ENCODE data around the gene CFAP57. TPM values are rescaled to one million over a fixed set of nuclear protein-coding genes. Genes with fewer than 3 reads are reported as not detected.

Gene CFAP57
- total RNA-seq (0.11 TPM in 1 of 2 replicates, not detected in the other), polyA plus RNA-seq (0.09 and 0.72 TPM in 2 replicates)

DNA sequence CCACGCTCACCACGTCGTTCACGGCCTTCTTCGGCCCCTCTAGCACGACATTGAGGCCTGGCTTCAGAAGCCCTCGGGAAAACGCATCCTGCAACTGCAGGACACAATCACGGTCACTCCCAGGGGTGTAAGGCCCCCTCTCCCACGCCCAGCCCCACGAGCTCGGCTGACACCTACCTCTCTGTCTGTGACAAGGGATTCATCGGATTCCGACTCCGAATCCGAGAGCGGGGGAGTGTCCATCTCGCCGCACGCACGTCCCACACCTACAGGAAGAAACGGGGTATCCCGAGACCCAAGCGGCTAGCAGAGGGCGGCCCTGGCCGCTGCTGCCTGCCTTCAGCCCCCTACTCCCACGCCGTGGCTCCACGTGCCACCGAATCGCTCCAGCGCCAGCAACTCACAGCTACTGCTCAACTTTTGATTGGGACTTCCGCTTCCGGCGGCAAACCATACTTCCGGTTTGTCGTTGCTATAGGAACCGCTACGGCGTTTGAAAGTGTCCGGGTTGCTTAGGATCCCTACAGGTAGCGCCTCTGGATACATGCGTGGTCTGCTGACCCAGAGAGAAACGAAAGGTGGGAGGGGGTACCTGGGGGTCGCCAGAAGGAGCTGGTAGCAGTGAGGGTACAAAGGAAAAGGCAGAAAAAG, at the start of gene CFAP57, which contains the start of gene EBNA1BP2:
CFAP57 (plus strand) TSS at position 455 of the 651 bp plus-strand sequence. CDS start 424 bp downstream, outside the sequence.
EBNA1BP2 (minus strand) TSS at position 415 of the 651 bp plus-strand sequence; CDS start at position 243, 172 bp downstream.
- H3K36me3 ChIP-seq = peaks cover 17% of the 10 kb centered on the region
- DNase-seq (ENCODE audit: low read depth in 1 of 2, low spot score in 1 of 2) = peak; percentile 94 to 96
- peaks cover 6% of the 10 kb centered on the region for H3K4me1 ChIP-seq (ENCODE audit: low read depth)
- no peaks in the 10 kb centered on the region for H3K9me3 ChIP-seq (ENCODE audit: low read depth)
- H3K27ac ChIP-seq = peak within 1 kb of the TSS; percentile 50
- H3K4me3 ChIP-seq = peak within 1 kb of the TSS; percentile 89
- peaks cover 6% of the 10 kb centered on the region for H3K27me3 ChIP-seq
- TF ChIP-seq, protein P1, sequence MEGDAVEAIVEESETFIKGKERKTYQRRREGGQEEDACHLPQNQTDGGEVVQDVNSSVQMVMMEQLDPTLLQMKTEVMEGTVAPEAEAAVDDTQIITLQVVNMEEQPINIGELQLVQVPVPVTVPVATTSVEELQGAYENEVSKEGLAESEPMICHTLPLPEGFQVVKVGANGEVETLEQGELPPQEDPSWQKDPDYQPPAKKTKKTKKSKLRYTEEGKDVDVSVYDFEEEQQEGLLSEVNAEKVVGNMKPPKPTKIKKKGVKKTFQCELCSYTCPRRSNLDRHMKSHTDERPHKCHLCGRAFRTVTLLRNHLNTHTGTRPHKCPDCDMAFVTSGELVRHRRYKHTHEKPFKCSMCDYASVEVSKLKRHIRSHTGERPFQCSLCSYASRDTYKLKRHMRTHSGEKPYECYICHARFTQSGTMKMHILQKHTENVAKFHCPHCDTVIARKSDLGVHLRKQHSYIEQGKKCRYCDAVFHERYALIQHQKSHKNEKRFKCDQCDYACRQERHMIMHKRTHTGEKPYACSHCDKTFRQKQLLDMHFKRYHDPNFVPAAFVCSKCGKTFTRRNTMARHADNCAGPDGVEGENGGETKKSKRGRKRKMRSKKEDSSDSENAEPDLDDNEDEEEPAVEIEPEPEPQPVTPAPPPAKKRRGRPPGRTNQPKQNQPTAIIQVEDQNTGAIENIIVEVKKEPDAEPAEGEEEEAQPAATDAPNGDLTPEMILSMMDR (IDR thresholded peaks at IDR 0.05; ENCODE audit: low read depth, low read length) = no peak

- no peak for DNase-seq (ENCODE audit: low read depth in 1 of 2, low spot score in 1 of 2)
- Histone ChIP-seq H3K4me1 (ENCODE audit: low read depth) (no peaks in the 10 kb centered on the region), H3K27me3 (no peaks in the 10 kb centered on the region), H3K36me3 (no peaks in the 10 kb centered on the region), H3K4me3 (no peak overlapping the region), H3K27ac (no peak overlapping the region), H3K9me3 (ENCODE audit: low read depth) (no peaks in the 10 kb centered on the region)
- TF ChIP-seq, protein P1 (IDR thresholded peaks at IDR 0.05; ENCODE audit: low read depth, low read length) = no peak
Observed at GRCh38 chr1:43123031-43123430, 49.1 kb upstream of the CFAP57 start.

GRCh38 chr1:43128816-43129215, 43.3 kb upstream of the CFAP57 start:
- no peak overlapping the region for H3K4me3 ChIP-seq
- no peaks in the 10 kb centered on the region for H3K36me3 ChIP-seq
- no peak overlapping the region for H3K27ac ChIP-seq
- no peaks in the 10 kb centered on the region for H3K4me1 ChIP-seq (ENCODE audit: low read depth)
- H3K9me3 ChIP-seq (ENCODE audit: low read depth) = peaks cover 3% of the 10 kb centered on the region
- TF ChIP-seq, protein P1 (IDR thresholded peaks at IDR 0.05; ENCODE audit: low read depth, low read length) = no peak
- no peaks in the 10 kb centered on the region for H3K27me3 ChIP-seq
- DNase-seq (ENCODE audit: low read depth in 1 of 2, low spot score in 1 of 2) = no peak

GRCh38 chr1:43129426-43129825, 42.7 kb upstream of the CFAP57 start:
- Histone ChIP-seq H3K36me3 (no peaks in the 10 kb centered on the region), H3K4me1 (ENCODE audit: low read depth) (no peaks in the 10 kb centered on the region), H3K9me3 (ENCODE audit: low read depth) (peaks cover 3% of the 10 kb centered on the region), H3K27ac (no peak overlapping the region), H3K27me3 (no peaks in the 10 kb centered on the region), H3K4me3 (no peak overlapping the region)
- TF ChIP-seq, protein P1 (IDR thresholded peaks at IDR 0.05; ENCODE audit: low read depth, low read length) = no peak
- no peak for DNase-seq (ENCODE audit: low read depth in 1 of 2, low spot score in 1 of 2)

GRCh38 chr1:43134068-43134467, 38.1 kb upstream of the CFAP57 start:
- Histone ChIP-seq H3K27me3 (no peaks in the 10 kb centered on the region), H3K36me3 (no peaks in the 10 kb centered on the region), H3K4me1 (ENCODE audit: low read depth) (peaks cover 13% of the 10 kb centered on the region), H3K4me3 (no peak overlapping the region), H3K27ac (no peak overlapping the region), H3K9me3 (ENCODE audit: low read depth) (peaks cover 3% of the 10 kb centered on the region)
- DNase-seq (ENCODE audit: low read depth in 1 of 2, low spot score in 1 of 2) = no peak
- TF ChIP-seq, protein P1 (IDR thresholded peaks at IDR 0.05; ENCODE audit: low read depth, low read length) = no peak

Data from cardiac muscle cell (in vitro differentiated cells and primary cell).